Measurements from ENCODE around the gene DDX1.

DNA sequence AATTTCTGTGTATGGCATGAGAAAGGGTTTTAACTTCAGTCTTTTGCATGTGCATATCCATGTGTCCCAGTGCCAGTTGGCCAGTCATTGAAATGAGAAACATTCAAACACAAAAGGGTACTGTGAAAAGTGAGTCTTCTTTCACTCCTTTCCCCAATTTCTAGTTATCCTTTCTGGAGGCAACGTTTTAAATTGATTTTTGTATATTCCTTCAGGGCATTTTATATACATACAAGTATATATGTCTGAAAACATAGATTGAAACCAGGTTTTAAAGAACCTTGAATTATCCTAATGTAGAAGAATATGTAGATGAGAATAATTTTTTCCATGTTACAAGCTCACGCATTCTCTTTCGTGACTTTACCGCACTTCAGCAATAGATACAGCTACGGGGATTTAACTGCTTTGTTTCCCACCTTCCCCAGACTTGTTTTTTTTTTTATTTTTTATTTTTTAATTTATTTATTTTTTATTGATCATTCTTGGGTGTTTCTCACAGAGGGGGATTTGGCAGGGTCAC is 18.8 kb downstream of the DDX1 start:
- TF ChIP-seq POLR2A (IDR thresholded peaks at IDR 0.05; ENCODE audit: low read depth, low read length): no peak
- TF ChIP-seq FOS (IDR thresholded peaks at IDR 0.05; ENCODE audit: borderline replicate concordance, insufficient read depth, low read length): no peak
- TF ChIP-seq EZH2 (IDR thresholded peaks at IDR 0.05; ENCODE audit: borderline replicate concordance, low read depth, low read length, severe bottlenecking): no peak

Data from endothelial cell of umbilical vein (primary cell).